Measurements from ENCODE around the gene KRTAP23-1. TPM values are rescaled to one million over a fixed set of nuclear protein-coding genes. Genes with fewer than 3 reads are reported as not detected.

The KRTAP23-1 gene
- polyA plus RNA-seq (2012; ENCODE audit: missing spikeins): not detected

GRCh38 chr21:30348506-30348905 lies at the start of gene KRTAP23-1:
Gene KRTAP23-1 (minus strand): TSS chr21:30348606. CDS start chr21:30348606, 0 bp downstream.
- no peak for DNase-seq (ENCODE audit: insufficient read length)
- no peak for FAIRE-seq
- TF ChIP-seq POLR2AphosphoS5 (IDR thresholded peaks at IDR 0.05; ENCODE audit: low read depth, low read length): no peak
- TF ChIP-seq POLR2A (IDR thresholded peaks at IDR 0.05; ENCODE audit: low read depth, low read length): no peak
- TF ChIP-seq TAF1 (IDR thresholded peaks at IDR 0.05; ENCODE audit: borderline replicate concordance, low read depth, low read length): no peak

- DNase-seq (ENCODE audit: insufficient read length): no peak
- no peak for FAIRE-seq
- no peak for TF ChIP-seq POLR2AphosphoS5 (IDR thresholded peaks at IDR 0.05; ENCODE audit: low read depth, low read length)
- TF ChIP-seq TAF1 (IDR thresholded peaks at IDR 0.05; ENCODE audit: borderline replicate concordance, low read depth, low read length): no peak
- TF ChIP-seq POLR2A (IDR thresholded peaks at IDR 0.05; ENCODE audit: low read depth, low read length): no peak
Measured at GRCh38 chr21:30395731-30396130, 47.3 kb upstream of the KRTAP23-1 start, which contains the start of gene KRTAP13-1. Gene KRTAP13-1 (plus strand): TSS chr21:30396031. CDS start chr21:30396087, 56 bp downstream.

- DNase-seq (ENCODE audit: insufficient read length): no peak
- no peak for FAIRE-seq
- TF ChIP-seq POLR2AphosphoS5 (IDR thresholded peaks at IDR 0.05; ENCODE audit: low read depth, low read length) (no peak), POLR2A (IDR thresholded peaks at IDR 0.05; ENCODE audit: low read depth, low read length) (no peak), TAF1 (IDR thresholded peaks at IDR 0.05; ENCODE audit: borderline replicate concordance, low read depth, low read length) (no peak)
Measured at GRCh38 chr21:30391492-30392025, 43.2 kb upstream of the KRTAP23-1 start.

- FAIRE-seq: no peak
- no peak for DNase-seq (ENCODE audit: insufficient read length)
- TF ChIP-seq POLR2AphosphoS5 (IDR thresholded peaks at IDR 0.05; ENCODE audit: low read depth, low read length): no peak
- no peak for TF ChIP-seq TAF1 (IDR thresholded peaks at IDR 0.05; ENCODE audit: borderline replicate concordance, low read depth, low read length)
- no peak for TF ChIP-seq POLR2A (IDR thresholded peaks at IDR 0.05; ENCODE audit: low read depth, low read length)
Measured at GRCh38 chr21:30382201-30382600, 33.8 kb upstream of the KRTAP23-1 start.

- no peak for FAIRE-seq
- DNase-seq (ENCODE audit: insufficient read length): no peak
- no peak for TF ChIP-seq POLR2AphosphoS5 (IDR thresholded peaks at IDR 0.05; ENCODE audit: low read depth, low read length)
- TF ChIP-seq POLR2A (IDR thresholded peaks at IDR 0.05; ENCODE audit: low read depth, low read length): no peak
- no peak for TF ChIP-seq TAF1 (IDR thresholded peaks at IDR 0.05; ENCODE audit: borderline replicate concordance, low read depth, low read length)
Measured at GRCh38 chr21:30372139-30372770, 23.8 kb upstream of the KRTAP23-1 start, which contains the start of gene KRTAP13-2. Gene KRTAP13-2 (minus strand): TSS chr21:30372271. CDS start chr21:30372213, 58 bp downstream.

GRCh38 chr21:30355906-30356305 lies 7.5 kb upstream of the KRTAP23-1 start:
- FAIRE-seq (no peak), DNase-seq (ENCODE audit: insufficient read length) (no peak)
- TF ChIP-seq POLR2AphosphoS5 (IDR thresholded peaks at IDR 0.05; ENCODE audit: low read depth, low read length) (no peak), POLR2A (IDR thresholded peaks at IDR 0.05; ENCODE audit: low read depth, low read length) (no peak), TAF1 (IDR thresholded peaks at IDR 0.05; ENCODE audit: borderline replicate concordance, low read depth, low read length) (no peak)

- no peak for FAIRE-seq
- no peak for DNase-seq (ENCODE audit: insufficient read length)
- no peak for TF ChIP-seq POLR2AphosphoS5 (IDR thresholded peaks at IDR 0.05; ENCODE audit: low read depth, low read length)
Measured at GRCh38 chr21:30354308-30355005, 6.1 kb upstream of the KRTAP23-1 start.

GRCh38 chr21:30351534-30351933 lies 3.1 kb upstream of the KRTAP23-1 start:
- DNase-seq (ENCODE audit: insufficient read length) (no peak), FAIRE-seq (no peak)
- TF ChIP-seq POLR2A (IDR thresholded peaks at IDR 0.05; ENCODE audit: low read depth, low read length): no peak

GRCh38 chr21:30349572-30349971 lies 1.2 kb upstream of the KRTAP23-1 start:
- DNase-seq (ENCODE audit: insufficient read length) (no peak), FAIRE-seq (no peak)
- TF ChIP-seq TAF1 (IDR thresholded peaks at IDR 0.05; ENCODE audit: borderline replicate concordance, low read depth, low read length) (no peak), POLR2A (IDR thresholded peaks at IDR 0.05; ENCODE audit: low read depth, low read length) (no peak), POLR2AphosphoS5 (IDR thresholded peaks at IDR 0.05; ENCODE audit: low read depth, low read length) (no peak)

- no peak for FAIRE-seq
- TF ChIP-seq TAF1 (IDR thresholded peaks at IDR 0.05; ENCODE audit: borderline replicate concordance, low read depth, low read length) (no peak), POLR2A (IDR thresholded peaks at IDR 0.05; ENCODE audit: low read depth, low read length) (no peak), POLR2AphosphoS5 (IDR thresholded peaks at IDR 0.05; ENCODE audit: low read depth, low read length) (no peak)
Measured at GRCh38 chr21:30345014-30345413, 3.4 kb downstream of the KRTAP23-1 start.

GRCh38 chr21:30340714-30341573 lies 7.5 kb downstream of the KRTAP23-1 start:
- FAIRE-seq: no peak
- DNase-seq (ENCODE audit: insufficient read length): no peak
- TF ChIP-seq TAF1 (IDR thresholded peaks at IDR 0.05; ENCODE audit: borderline replicate concordance, low read depth, low read length): no peak
- no peak for TF ChIP-seq POLR2AphosphoS5 (IDR thresholded peaks at IDR 0.05; ENCODE audit: low read depth, low read length)
- no peak for TF ChIP-seq POLR2A (IDR thresholded peaks at IDR 0.05; ENCODE audit: low read depth, low read length)

More at GRCh38 chr21:30345014-30345413, 3.4 kb downstream of the KRTAP23-1 start:
- no peak for DNase-seq (ENCODE audit: insufficient read length)

Measured in GM12892 (cell line).